NB4 (cell line): ENCODE data around the gene VPS35.

Experiments used
- MYC ChIP-seq: IDR thresholded peaks from 2 replicates; pipeline ENCODE4 v1.6.1; 2011; ENCODE audit warnings: low read depth, low read length
- POLR2A ChIP-seq: IDR thresholded peaks from 2 replicates; pipeline ENCODE4 v1.6.1; 2011; ENCODE audit warnings: mild to moderate bottlenecking; ENCODE audit not compliant: insufficient read length; ENCODE audit errors: extremely low read depth
- TF ChIP-seq, protein P1 (sequence below): IDR thresholded peaks from one replicate; pipeline ENCODE4 v1.5.1; 2012; ENCODE audit warnings: low read depth, low read length
- TF ChIP-seq, protein P2 (sequence below): IDR thresholded peaks from 2 replicates; pipeline ENCODE4 v1.6.1; 2011; ENCODE audit warnings: low read depth, low read length

DNA sequence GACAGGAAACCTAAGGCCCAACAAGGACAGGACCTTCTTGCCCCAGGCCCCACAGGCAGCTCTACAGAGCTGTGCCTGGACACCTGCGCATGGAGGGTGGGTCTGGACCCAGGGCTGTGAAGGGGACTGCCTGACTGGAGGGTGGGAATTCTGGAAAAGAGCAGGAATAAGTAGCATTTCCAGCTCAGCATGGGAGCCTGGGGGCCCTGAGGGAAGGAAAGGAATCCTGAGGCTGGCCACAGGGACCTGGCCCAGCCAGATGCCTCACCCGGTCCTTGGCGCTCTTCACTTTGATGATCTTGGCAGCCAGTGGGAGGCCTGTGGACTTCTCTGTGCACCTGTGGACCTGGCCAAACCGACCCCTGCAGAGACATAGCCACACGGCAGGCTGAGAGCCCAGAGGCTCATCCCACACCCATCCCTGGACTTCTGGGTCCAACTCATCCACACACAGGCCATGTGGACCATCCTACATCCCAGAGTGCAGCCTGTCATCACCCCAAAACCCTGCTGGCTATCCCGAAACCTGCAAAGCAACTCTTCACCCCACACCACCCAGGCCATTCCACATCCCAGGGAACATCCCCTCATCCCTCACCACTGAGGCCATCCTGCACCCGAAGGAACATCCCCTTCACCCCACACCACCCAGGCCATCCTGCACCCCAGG, 40.5 kb upstream of the VPS35 start:
- TF ChIP-seq, protein P1, sequence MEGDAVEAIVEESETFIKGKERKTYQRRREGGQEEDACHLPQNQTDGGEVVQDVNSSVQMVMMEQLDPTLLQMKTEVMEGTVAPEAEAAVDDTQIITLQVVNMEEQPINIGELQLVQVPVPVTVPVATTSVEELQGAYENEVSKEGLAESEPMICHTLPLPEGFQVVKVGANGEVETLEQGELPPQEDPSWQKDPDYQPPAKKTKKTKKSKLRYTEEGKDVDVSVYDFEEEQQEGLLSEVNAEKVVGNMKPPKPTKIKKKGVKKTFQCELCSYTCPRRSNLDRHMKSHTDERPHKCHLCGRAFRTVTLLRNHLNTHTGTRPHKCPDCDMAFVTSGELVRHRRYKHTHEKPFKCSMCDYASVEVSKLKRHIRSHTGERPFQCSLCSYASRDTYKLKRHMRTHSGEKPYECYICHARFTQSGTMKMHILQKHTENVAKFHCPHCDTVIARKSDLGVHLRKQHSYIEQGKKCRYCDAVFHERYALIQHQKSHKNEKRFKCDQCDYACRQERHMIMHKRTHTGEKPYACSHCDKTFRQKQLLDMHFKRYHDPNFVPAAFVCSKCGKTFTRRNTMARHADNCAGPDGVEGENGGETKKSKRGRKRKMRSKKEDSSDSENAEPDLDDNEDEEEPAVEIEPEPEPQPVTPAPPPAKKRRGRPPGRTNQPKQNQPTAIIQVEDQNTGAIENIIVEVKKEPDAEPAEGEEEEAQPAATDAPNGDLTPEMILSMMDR, result no peak
- TF ChIP-seq POLR2A, result no peak
- no peak for TF ChIP-seq MYC
- TF ChIP-seq, protein P2, sequence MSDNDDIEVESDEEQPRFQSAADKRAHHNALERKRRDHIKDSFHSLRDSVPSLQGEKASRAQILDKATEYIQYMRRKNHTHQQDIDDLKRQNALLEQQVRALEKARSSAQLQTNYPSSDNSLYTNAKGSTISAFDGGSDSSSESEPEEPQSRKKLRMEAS, result no peak
